ENCODE results near the gene KBTBD12.

DNA sequence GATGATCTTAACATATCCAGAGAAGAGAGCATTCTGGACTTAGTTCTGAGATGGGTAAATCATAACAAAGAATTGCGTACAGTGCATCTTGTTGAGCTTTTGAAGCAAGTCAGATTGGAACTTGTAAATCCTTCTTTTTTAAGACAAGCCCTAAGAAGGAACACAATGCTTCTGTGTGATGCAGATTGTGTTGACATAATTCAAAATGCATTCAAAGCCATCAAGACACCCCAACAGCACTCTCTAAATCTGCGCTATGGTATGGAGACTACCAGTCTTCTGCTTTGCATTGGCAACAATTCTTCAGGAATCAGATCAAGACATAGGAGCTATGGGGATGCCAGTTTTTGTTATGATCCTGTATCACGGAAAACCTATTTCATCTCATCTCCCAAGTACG, 8.6 kb downstream of the KBTBD12 start:
- no peak for TF ChIP-seq CTCF (IDR thresholded peaks at IDR 0.05)
- no peak for TF ChIP-seq EP300 (IDR thresholded peaks at IDR 0.05)
- TF ChIP-seq POLR2A (IDR thresholded peaks at IDR 0.05), result no peak

All from tibial nerve (tissue), 4 donors.